Upper lobe of left lung (tissue), 6 donors: ENCODE data around the gene ARX. TPM values are rescaled to one million over a fixed set of nuclear protein-coding genes. Genes with fewer than 3 reads are reported as not detected.

Experiments
- ATAC-seq, 2 donors: fragments of 200-7000 bp; cut with Tn5 transposase; one replicate each; pipeline ENCODE4 v1.9.1; 2022; ENCODE audit warnings: mild to moderate bottlenecking in 2 of 2, moderate library complexity in 2 of 2; ENCODE audit not compliant: low FRiP score in 2 of 2
- DNase-seq, 2 donors: peaks; one replicate each; pipeline ENCODE4 v3.0.0-alpha.2; 2019 to 2020
- H3K27ac ChIP-seq, 4 donors: fragments of 200-600 bp; sonication (generic); one replicate each; pipeline ENCODE4 v1.5.1; 2016 to 2019
- H3K27me3 ChIP-seq, 4 donors: fragments of 200-600 bp; sonication (generic); one replicate each; pipeline ENCODE4 v1.5.1; 2017 to 2019
- H3K36me3 ChIP-seq, 4 donors: fragments of 200-600 bp; sonication (generic); one replicate each; pipeline ENCODE4 v1.5.1; 2016 to 2019
- H3K4me1 ChIP-seq, 4 donors: fragments of 200-600 bp; sonication (generic); one replicate each; pipeline ENCODE4 v1.5.1; 2018 to 2019
- H3K4me3 ChIP-seq, 4 donors: fragments of 200-600 bp; sonication (generic); one replicate each; pipeline ENCODE4 v1.5.1; 2017 to 2019; ENCODE audit warnings: mild to moderate bottlenecking in 2 of 4, moderate library complexity in 1 of 4
- H3K9me3 ChIP-seq, 4 donors: fragments of 200-600 bp; sonication (generic); one replicate each; pipeline ENCODE4 v1.5.1; 2018 to 2019
- CTCF ChIP-seq, 6 experiments: fragments of 450-650 bp in 4 of 6; fragments of 200-600 bp in 2 of 6; sonication (generic) in 2 of 6; IDR thresholded peaks; one replicate each; pipeline ENCODE4 v1.5.1; 2016 to 2019; ENCODE audit warnings: antibody characterized with exemption in 6 of 6
- EP300 ChIP-seq, 4 donors: sonication (generic); formaldehyde crosslinking; IDR thresholded peaks; one replicate each; pipeline ENCODE4 v1.5.1; 2017; ENCODE audit warnings: antibody characterized with exemption in 4 of 4, control low read depth in 2 of 4
- POLR2A ChIP-seq, 4 donors: fragments of 450-650 bp; IDR thresholded peaks; one replicate each; pipeline ENCODE4 v1.5.1; 2016 to 2017; ENCODE audit warnings: antibody characterized with exemption in 4 of 4, mild to moderate bottlenecking in 2 of 4
- POLR2AphosphoS5 ChIP-seq, 2 donors: sonication (generic); formaldehyde crosslinking; IDR thresholded peaks; one replicate each; pipeline ENCODE4 v1.5.1; 2017; ENCODE audit warnings: antibody characterized with exemption in 2 of 2
- WGBS, 2 donors: methylation state at CpG; one replicate each; pipeline ENCODE4 v1.1.5; 2017 to 2018; 5-methylcytosine and 5-hydroxymethylcytosine counted together
- total RNA-seq, 6 donors: library from RNA; depleted of rRNA in 4 of 6; stranded (reverse); fragments of >200 nt in 4 of 6; gene quantifications; one replicate each; pipeline versions ENCODE4 v1.1.0 to v1.2.1, GENCODE V29; 2016 to 2021
- donor health status: DM: no; HTN: no; CAD: no; lungs with moderate emphysema.
- donor health status: DM: no; HTN: yes; CAD: no; lungs with severe emphysema.

The ARX gene
- under 1 TPM in 3 of 6 donors, not detected in 3; 0.39 to 0.46 (median 0.44) TPM for total RNA-seq

- no peak within 1 kb of the TSS for H3K27ac ChIP-seq
- ATAC-seq (peak in 1 of 2 donors; percentile 83), DNase-seq (peak; percentile 38 to 72)
- no peak for TF ChIP-seq POLR2AphosphoS5 (IDR thresholded peaks at IDR 0.05)
- TF ChIP-seq EP300 (IDR thresholded peaks at IDR 0.05) = no peak
- TF ChIP-seq CTCF (IDR thresholded peaks at IDR 0.05) = no peak
- TF ChIP-seq POLR2A (IDR thresholded peaks at IDR 0.05) = no peak
- no peak within 1 kb of the TSS for H3K4me3 ChIP-seq
- H3K36me3 ChIP-seq = no peaks in the 10 kb centered on the region
- H3K27me3 ChIP-seq = peaks cover 0 to 74% (median 12%) of the 10 kb centered on the region in 4 donors
- WGBS, 2 donors = 7 to 44% methylated on average over 5 to 43 of the region's 58 CpGs
- no peaks in the 10 kb centered on the region for H3K9me3 ChIP-seq
- H3K4me1 ChIP-seq = peaks cover 7 to 25% (median 22%) of the 10 kb centered on the region in 4 donors
Observed at GRCh38 chrX:25015486-25016360, at the start of gene ARX. TSS of gene ARX (minus strand) at chrX:25015965. CDS start at chrX:25015737, 228 bp downstream.

DNA sequence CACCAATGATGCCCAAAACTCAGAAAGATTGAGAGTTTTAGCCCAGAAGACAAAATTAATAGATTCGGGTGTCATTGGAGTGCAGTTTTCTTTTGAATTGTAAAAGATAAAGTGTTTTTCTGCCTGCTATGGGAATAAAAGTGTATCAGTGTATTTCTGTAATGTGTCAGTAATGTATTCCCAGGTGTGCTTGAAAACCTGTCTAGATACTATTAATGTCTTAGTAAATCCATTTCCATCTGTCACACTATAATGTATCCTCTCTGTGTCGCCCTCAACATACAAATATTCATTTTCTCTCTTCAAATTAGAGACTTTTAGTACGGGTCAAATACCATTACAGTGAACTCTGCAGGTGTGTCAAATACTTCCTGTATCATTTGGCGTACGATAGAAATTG, 43.5 kb upstream of the ARX start:
- TF ChIP-seq POLR2AphosphoS5 (IDR thresholded peaks at IDR 0.05) (no peak), POLR2A (IDR thresholded peaks at IDR 0.05) (no peak)
- no peaks in the 10 kb centered on the region for H3K4me1 ChIP-seq
- DNase-seq = no peak
- no peak overlapping the region for H3K4me3 ChIP-seq
- H3K27ac ChIP-seq = no peak overlapping the region
- 73 to 78% methylated on average over 5 of the region's 5 CpGs for WGBS, 2 donors
- H3K9me3 ChIP-seq = no peaks in the 10 kb centered on the region
- ATAC-seq = no peak
- no peaks in the 10 kb centered on the region for H3K36me3 ChIP-seq
- H3K27me3 ChIP-seq = no peaks in the 10 kb centered on the region

- DNase-seq = no peak
- Histone ChIP-seq H3K4me1 (no peaks in the 10 kb centered on the region), H3K27ac (no peak overlapping the region), H3K36me3 (no peaks in the 10 kb centered on the region), H3K27me3 (no peaks in the 10 kb centered on the region), H3K4me3 (no peak overlapping the region), H3K9me3 (no peaks in the 10 kb centered on the region)
- ATAC-seq = no peak
- 56 to 66% methylated on average over 4 of the region's 4 CpGs for WGBS, 2 donors
- TF ChIP-seq EP300 (IDR thresholded peaks at IDR 0.05) = no peak
- no peak for TF ChIP-seq POLR2A (IDR thresholded peaks at IDR 0.05)
- TF ChIP-seq POLR2AphosphoS5 (IDR thresholded peaks at IDR 0.05) = no peak
- no peak for TF ChIP-seq CTCF (IDR thresholded peaks at IDR 0.05)
Observed at GRCh38 chrX:25052798-25053534, 37.2 kb upstream of the ARX start.

GRCh38 chrX:25049971-25050370, 34.2 kb upstream of the ARX start:
- Histone ChIP-seq H3K4me3 (no peak overlapping the region), H3K27ac (no peak overlapping the region), H3K36me3 (no peaks in the 10 kb centered on the region), H3K27me3 (no peaks in the 10 kb centered on the region), H3K9me3 (no peaks in the 10 kb centered on the region), H3K4me1 (no peaks in the 10 kb centered on the region)
- no peak for TF ChIP-seq POLR2A (IDR thresholded peaks at IDR 0.05)
- TF ChIP-seq POLR2AphosphoS5 (IDR thresholded peaks at IDR 0.05) = no peak
- TF ChIP-seq CTCF (IDR thresholded peaks at IDR 0.05) = no peak
- no peak for TF ChIP-seq EP300 (IDR thresholded peaks at IDR 0.05)
- no peak for ATAC-seq
- DNase-seq = no peak
- 36 to 42% methylated on average over 1 of the region's 1 CpG for WGBS, 2 donors

GRCh38 chrX:25049357-25049756, 33.6 kb upstream of the ARX start:
- ATAC-seq (no peak), DNase-seq (no peak)
- Histone ChIP-seq H3K27me3 (no peaks in the 10 kb centered on the region), H3K9me3 (no peaks in the 10 kb centered on the region), H3K36me3 (no peaks in the 10 kb centered on the region), H3K4me3 (no peak overlapping the region), H3K27ac (no peak overlapping the region), H3K4me1 (no peaks in the 10 kb centered on the region)
- WGBS, 2 donors = 15 to 34% methylated on average over 5 of the region's 5 CpGs
- TF ChIP-seq EP300 (IDR thresholded peaks at IDR 0.05) = no peak
- no peak for TF ChIP-seq POLR2A (IDR thresholded peaks at IDR 0.05)
- no peak for TF ChIP-seq POLR2AphosphoS5 (IDR thresholded peaks at IDR 0.05)
- TF ChIP-seq CTCF (IDR thresholded peaks at IDR 0.05) = no peak
